Keratinocyte (primary cell): ENCODE data around the gene C15orf61. TPM values are rescaled to one million over a fixed set of nuclear protein-coding genes. Genes with fewer than 3 reads are reported as not detected.

ENCODE experiments used
- DNase-seq: peaks from one replicate; pipeline ENCODE4 v3.0.0-alpha.2; 2011; ENCODE audit warnings: low read depth, missing footprints, low spot score
- FAIRE-seq: peaks from 2 replicates; lab custom pipeline; 2011; peaks lifted over from hg19 to GRCh38; lab: Jason Lieb, UNC
- H2AFZ ChIP-seq: 2 replicates; pipeline ENCODE4 v1.6.0; 2012; ENCODE audit warnings: low read length, control low read depth, inconsistent platforms; ENCODE audit not compliant: control insufficient read depth
- H3K27ac ChIP-seq: 2 replicates; pipeline ENCODE4 v1.5.1; 2011; ENCODE audit warnings: low read length; ENCODE audit not compliant: control insufficient read depth, insufficient read depth
- H3K27me3 ChIP-seq: 3 replicates; pipeline ENCODE4 v1.6.0; 2011; ENCODE audit warnings: low read length; ENCODE audit not compliant: control insufficient read depth, insufficient read depth; ENCODE audit errors: extremely low read depth
- H3K36me3 ChIP-seq, 2 experiments: 2 replicates in 1 of 2; 3 replicates in 1 of 2; pipeline ENCODE4 v1.5.1; 2011; ENCODE audit warnings: low read length in 2 of 2, mild to moderate bottlenecking in 1 of 2; ENCODE audit not compliant: control insufficient read depth in 2 of 2, insufficient read depth in 2 of 2; ENCODE audit errors: extremely low read depth in 1 of 2
- H3K4me1 ChIP-seq: 3 replicates; pipeline ENCODE4 v1.5.1; 2011; ENCODE audit warnings: low read length; ENCODE audit not compliant: control insufficient read depth, insufficient read depth; ENCODE audit errors: extremely low read depth
- H3K4me2 ChIP-seq: 3 replicates; pipeline ENCODE4 v1.6.0; 2011; ENCODE audit warnings: low read depth, low read length; ENCODE audit not compliant: control insufficient read depth, insufficient read depth; ENCODE audit errors: extremely low read depth
- H3K4me3 ChIP-seq, 3 experiments: fragments of 200-600 bp in 1 of 3; sonication (generic) in 1 of 3; 2 replicates in 2 of 3; 3 replicates in 1 of 3; pipeline ENCODE4 v1.5.1; 2011 to 2016; ENCODE audit warnings: low read length in 3 of 3, mild to moderate bottlenecking in 3 of 3, control low read depth in 2 of 3, inconsistent platforms in 1 of 3, low read depth in 1 of 3, mixed read lengths in 1 of 3, mixed run types in 1 of 3, moderate library complexity in 1 of 3; ENCODE audit not compliant: control insufficient read depth in 2 of 3, insufficient read depth in 2 of 3; ENCODE audit errors: extremely low read depth in 1 of 3
- H3K79me2 ChIP-seq: 2 replicates; pipeline ENCODE4 v1.6.0; 2012; ENCODE audit warnings: low read length; ENCODE audit not compliant: control insufficient read depth, insufficient read depth
- H3K9ac ChIP-seq: 3 replicates; pipeline ENCODE4 v1.6.0; 2011; ENCODE audit warnings: low read length; ENCODE audit not compliant: control insufficient read depth, insufficient read depth; ENCODE audit errors: extremely low read depth
- H3K9me1 ChIP-seq: 3 replicates; pipeline ENCODE4 v1.6.0; 2011; ENCODE audit warnings: low read length; ENCODE audit not compliant: control insufficient read depth, insufficient read depth; ENCODE audit errors: extremely low read depth
- H3K9me3 ChIP-seq: 2 replicates; pipeline ENCODE4 v1.5.1; 2012; ENCODE audit warnings: low read depth, low read length; ENCODE audit not compliant: control insufficient read depth
- H4K20me1 ChIP-seq: 3 replicates; pipeline ENCODE4 v1.6.0; 2011; ENCODE audit warnings: low read length; ENCODE audit not compliant: control insufficient read depth, insufficient read depth; ENCODE audit errors: extremely low read depth
- EZH2 ChIP-seq: IDR thresholded peaks from one replicate; pipeline ENCODE4 v1.6.1; 2012; ENCODE audit warnings: inconsistent platforms, mild to moderate bottlenecking, low read length, moderate library complexity
- dilution Hi-C: fragments of 300-500 bp; cut with MboI; formaldehyde crosslinking; loops from one replicate; pipeline ENCODE4 v1.7.0; 2020; ENCODE audit warnings: low sequenced_read_pairs; ENCODE audit not compliant: extremely low pct_ligation_motif_present
- polyA plus RNA-seq, 5 experiments: library from polyadenylated mRNA; depleted of rRNA in 3 of 5; stranded (reverse) in 3 of 5; stranded (forward) in 1 of 5; unstranded in 1 of 5; fragments of >200 nt; gene quantifications; 1 replicate in 1 of 5; 2 replicates in 3 of 5; 3 replicates in 1 of 5; pipeline versions ENCODE4 v1.2.1 to v1.2.3, GENCODE V29; 2011 to 2012; ENCODE audit warnings: missing spikeins in 2 of 5, low read depth in 1 of 5, low replicate concordance in 1 of 5
- TF ChIP-seq, protein P1 (sequence below), 3 experiments: IDR thresholded peaks in 1 of 3; conservative IDR thresholded peaks in 1 of 3; optimal IDR thresholded peaks in 1 of 3; 2 replicates in 2 of 3; 3 replicates in 1 of 3; pipeline versions ENCODE3 to v1.5.1; 2011; ENCODE audit warnings: low read length in 3 of 3, mild to moderate bottlenecking in 3 of 3, moderate library complexity in 2 of 3, control low read depth in 1 of 3, inconsistent platforms in 1 of 3; ENCODE audit not compliant: insufficient read depth in 2 of 3; ENCODE audit errors: extremely low read depth in 1 of 3

Gene C15orf61
- polyA plus RNA-seq, 1 donor (not counting 4 experiments of a cell fraction or from before 2014, with no cell fraction given): 2.6 TPM

DNA sequence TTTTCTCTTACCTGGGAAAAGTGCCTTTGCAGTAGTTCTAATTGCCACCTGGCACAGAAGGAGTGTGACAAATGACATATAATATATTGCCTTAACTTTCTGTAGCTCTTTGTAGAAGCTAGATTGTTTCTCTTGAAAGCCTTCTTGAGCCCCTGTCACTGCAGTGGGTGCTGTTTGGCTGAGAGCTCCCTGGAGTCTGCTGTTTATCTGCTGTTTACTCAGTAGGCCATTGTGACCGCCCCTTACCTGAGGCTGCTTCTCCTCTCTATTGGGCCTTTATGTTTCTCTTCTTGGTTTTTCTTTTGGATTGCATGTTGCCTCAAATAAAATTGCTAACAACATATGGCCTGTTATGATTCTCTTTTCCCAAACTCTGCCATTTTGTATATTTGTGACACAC is 38.2 kb downstream of the C15orf61 start:
- dilution Hi-C loops: no loop called here
- Histone ChIP-seq H3K9ac (no peak overlapping the region), H3K79me2 (no peaks in the 10 kb centered on the region), H3K27me3 (no peaks in the 10 kb centered on the region), H3K4me1 (no peaks in the 10 kb centered on the region), H3K9me3 (no peaks in the 10 kb centered on the region), H4K20me1 (no peaks in the 10 kb centered on the region), H3K27ac (no peak overlapping the region), H2AFZ (no peak overlapping the region), H3K9me1 (no peaks in the 10 kb centered on the region), H3K4me2 (no peak overlapping the region), H3K36me3 (peaks cover 0 to 4% of the 10 kb centered on the region in 2 experiments), H3K4me3 (no peak overlapping the region)
- DNase-seq (no peak), FAIRE-seq (no peak)
- TF ChIP-seq EZH2: no peak
- TF ChIP-seq, protein P1, sequence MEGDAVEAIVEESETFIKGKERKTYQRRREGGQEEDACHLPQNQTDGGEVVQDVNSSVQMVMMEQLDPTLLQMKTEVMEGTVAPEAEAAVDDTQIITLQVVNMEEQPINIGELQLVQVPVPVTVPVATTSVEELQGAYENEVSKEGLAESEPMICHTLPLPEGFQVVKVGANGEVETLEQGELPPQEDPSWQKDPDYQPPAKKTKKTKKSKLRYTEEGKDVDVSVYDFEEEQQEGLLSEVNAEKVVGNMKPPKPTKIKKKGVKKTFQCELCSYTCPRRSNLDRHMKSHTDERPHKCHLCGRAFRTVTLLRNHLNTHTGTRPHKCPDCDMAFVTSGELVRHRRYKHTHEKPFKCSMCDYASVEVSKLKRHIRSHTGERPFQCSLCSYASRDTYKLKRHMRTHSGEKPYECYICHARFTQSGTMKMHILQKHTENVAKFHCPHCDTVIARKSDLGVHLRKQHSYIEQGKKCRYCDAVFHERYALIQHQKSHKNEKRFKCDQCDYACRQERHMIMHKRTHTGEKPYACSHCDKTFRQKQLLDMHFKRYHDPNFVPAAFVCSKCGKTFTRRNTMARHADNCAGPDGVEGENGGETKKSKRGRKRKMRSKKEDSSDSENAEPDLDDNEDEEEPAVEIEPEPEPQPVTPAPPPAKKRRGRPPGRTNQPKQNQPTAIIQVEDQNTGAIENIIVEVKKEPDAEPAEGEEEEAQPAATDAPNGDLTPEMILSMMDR (optimal IDR thresholded peaks at IDR 0.05 in 1 of 3, IDR thresholded peaks at IDR 0.05 in 1 of 3, conservative IDR thresholded peaks at IDR 0.05 in 1 of 3; ENCODE audit: extremely low read depth in 1 of 3, insufficient read depth in 2 of 3, low read length in 3 of 3): no peak

DNA sequence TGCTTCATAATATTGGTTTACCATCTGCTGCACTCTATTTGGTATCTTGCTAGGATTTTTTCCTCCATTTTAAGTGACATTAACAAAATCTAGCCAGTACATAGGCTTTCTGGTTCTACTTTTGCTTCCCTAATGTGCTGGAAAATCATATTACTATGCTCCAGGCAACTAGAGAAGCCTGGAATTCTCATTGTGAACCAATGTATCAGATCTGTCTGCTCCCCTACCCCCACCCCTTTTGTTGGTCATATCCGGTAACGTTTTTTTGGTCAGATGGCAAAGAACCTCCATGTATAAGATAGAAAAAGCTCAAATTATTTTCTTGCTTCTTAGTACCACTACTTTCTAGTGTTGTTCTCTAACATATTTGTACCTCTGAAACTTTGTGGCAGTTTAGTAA is 38.6 kb downstream of the C15orf61 start:
- Histone ChIP-seq H3K9me1 (no peaks in the 10 kb centered on the region), H3K4me1 (no peaks in the 10 kb centered on the region), H3K4me3 (no peak overlapping the region), H3K79me2 (no peaks in the 10 kb centered on the region), H3K4me2 (no peak overlapping the region), H3K9ac (no peak overlapping the region), H3K27ac (no peak overlapping the region), H4K20me1 (no peaks in the 10 kb centered on the region), H3K27me3 (no peaks in the 10 kb centered on the region), H3K36me3 (peaks cover 0 to 4% of the 10 kb centered on the region in 2 experiments), H2AFZ (no peak overlapping the region), H3K9me3 (no peaks in the 10 kb centered on the region)
- TF ChIP-seq EZH2: no peak
- TF ChIP-seq, protein P1 (optimal IDR thresholded peaks at IDR 0.05 in 1 of 3, IDR thresholded peaks at IDR 0.05 in 1 of 3, conservative IDR thresholded peaks at IDR 0.05 in 1 of 3; ENCODE audit: extremely low read depth in 1 of 3, insufficient read depth in 2 of 3, low read length in 3 of 3): no peak
- DNase-seq (no peak), FAIRE-seq (no peak)
- dilution Hi-C loops: no loop called here
